Natural killer cell (primary cell): ENCODE measurements around the gene MINAR1. TPM values are rescaled to one million over a fixed set of nuclear protein-coding genes. Genes with fewer than 3 reads are reported as not detected.

Experiments
- ATAC-seq, 3 donors: fragments of 150-1000 bp in 2 of 3; fragments of 200-7000 bp in 1 of 3; cut with Tn5 transposase; 1 replicate in 1 of 3; 2 replicates in 2 of 3; pipeline ENCODE4 v1.10.0; 2021; ENCODE audit warnings: mild to moderate bottlenecking in 2 of 3, moderate library complexity in 2 of 3
- DNase-seq, 2 donors: peaks; one replicate each; pipeline versions ENCODE4 v3.0.0 to v3.0.0-alpha.2; 2013 to 2021; ENCODE audit warnings: mixed read lengths in 1 of 2
- H3K27ac ChIP-seq: one replicate; pipeline ENCODE4 v1.5.1; 2013; ENCODE audit warnings: mild to moderate bottlenecking, low read length
- H3K27me3 ChIP-seq: one replicate; pipeline ENCODE4 v1.6.1; 2013; ENCODE audit warnings: low read length; ENCODE audit not compliant: control insufficient read depth, insufficient read depth
- H3K36me3 ChIP-seq: one replicate; pipeline ENCODE4 v1.6.1; 2013; ENCODE audit warnings: low read length; ENCODE audit not compliant: control insufficient read depth, insufficient read depth
- H3K4me1 ChIP-seq: one replicate; pipeline ENCODE4 v1.6.1; 2013; ENCODE audit warnings: low read length; ENCODE audit not compliant: control insufficient read depth, insufficient read depth
- H3K4me3 ChIP-seq: one replicate; pipeline ENCODE4 v1.5.1; 2013; ENCODE audit warnings: low read length
- H3K9me3 ChIP-seq: one replicate; pipeline ENCODE4 v1.6.1; 2013; ENCODE audit warnings: low read length; ENCODE audit not compliant: control insufficient read depth, insufficient read depth
- H3K27ac Mint-ChIP-seq, 2 donors: one replicate each; pipeline ENCODE4 v1.8.0; 2022; ENCODE audit warnings: mild to moderate bottlenecking in 2 of 2, mixed read lengths in 2 of 2, moderate library complexity in 1 of 2
- H3K27me3 Mint-ChIP-seq, 2 donors: one replicate each; pipeline ENCODE4 v1.8.0; 2022; ENCODE audit warnings: low read depth in 2 of 2, mixed read lengths in 2 of 2
- H3K36me3 Mint-ChIP-seq: one replicate; pipeline ENCODE4 v1.8.0; 2022; ENCODE audit warnings: mixed read lengths
- H3K4me1 Mint-ChIP-seq, 2 donors: one replicate each; pipeline ENCODE4 v1.8.0; 2022; ENCODE audit warnings: mixed read lengths in 2 of 2
- H3K4me3 Mint-ChIP-seq: one replicate; pipeline ENCODE4 v1.8.0; 2022; ENCODE audit warnings: mild to moderate bottlenecking, moderate library complexity, mixed read lengths
- H3K9me3 Mint-ChIP-seq, 2 donors: one replicate each; pipeline ENCODE4 v1.8.0; 2022; ENCODE audit warnings: mixed read lengths in 2 of 2
- CTCF ChIP-seq: fragments of 200-600 bp; IDR thresholded peaks from one replicate; pipeline ENCODE4 v1.8.0; 2022; ENCODE audit warnings: antibody characterized with exemption
- WGBS: methylation state at CpG from one replicate; pipeline ENCODE4 v1.1.7; 2013; ENCODE audit warnings: missing lambda C conversion rate; ENCODE audit not compliant: insufficient coverage; 5-methylcytosine and 5-hydroxymethylcytosine counted together
- intact Hi-C: fragments of 100-400 bp; cut with micrococcal nuclease; formaldehyde crosslinking; loops from one replicate; pipeline ENCODE4 v1.14.2; 2022
- total RNA-seq, 4 donors: library from RNA; stranded (reverse); fragments of 120-200 nt in 1 of 4; gene quantifications; one replicate each; pipeline versions ENCODE4 v1.2.3 to v1.2.4, GENCODE V29; 2013 to 2022

Gene MINAR1
- total RNA-seq, 3 donors from 2014 or later (not counting 1 experiment from before 2014, with no cell fraction given) = 0.54 to 0.98 (median 0.59) TPM

- no peaks in the 10 kb centered on the region for H3K36me3 Mint-ChIP-seq
- WGBS = 14% methylated on average over 14 of the region's 14 CpGs
- no peaks in the 10 kb centered on the region for H3K4me1 Mint-ChIP-seq
- intact Hi-C loops = no loop called here
- Histone ChIP-seq H3K27me3 (peaks cover 28% of the 10 kb centered on the region), H3K4me3 (no peak overlapping the region), H3K36me3 (no peaks in the 10 kb centered on the region), H3K4me1 (no peaks in the 10 kb centered on the region), H3K27ac (no peak overlapping the region), H3K9me3 (no peaks in the 10 kb centered on the region)
- TF ChIP-seq CTCF = no peak
- no peak for DNase-seq
- no peak for ATAC-seq
- H3K9me3 Mint-ChIP-seq = no peaks in the 10 kb centered on the region
- H3K4me3 Mint-ChIP-seq = no peak overlapping the region
- no peak overlapping the region for H3K27ac Mint-ChIP-seq
- H3K27me3 Mint-ChIP-seq = peaks cover 49 to 65% of the 10 kb centered on the region in 2 donors
These were observed 1.1 kb upstream of the MINAR1 start for GRCh38 chr15:79430901-79431635.

- no peak for TF ChIP-seq CTCF
- H3K4me3 ChIP-seq = no peak overlapping the region
- 6% methylated on average over 84 of the region's 84 CpGs for WGBS
- Mint-ChIP-seq H3K9me3 (no peaks in the 10 kb centered on the region), H3K27me3 (peaks cover 49 to 61% of the 10 kb centered on the region in 2 donors), H3K36me3 (no peaks in the 10 kb centered on the region), H3K27ac (no peak overlapping the region), H3K4me3 (no peak overlapping the region), H3K4me1 (peaks cover 0 to 6% of the 10 kb centered on the region in 2 donors)
- peaks cover 28% of the 10 kb centered on the region for H3K27me3 ChIP-seq
- intact Hi-C loops = no loop called here
- ATAC-seq = no peak
- H3K27ac ChIP-seq = no peak overlapping the region
- H3K36me3 ChIP-seq = no peaks in the 10 kb centered on the region
- no peaks in the 10 kb centered on the region for H3K9me3 ChIP-seq
- DNase-seq = no peak
- H3K4me1 ChIP-seq = no peaks in the 10 kb centered on the region
These were observed 474 bp downstream of the MINAR1 start for GRCh38 chr15:79432345-79433275.

- no peaks in the 10 kb centered on the region for H3K4me1 ChIP-seq
- 57% methylated on average over 12 of the region's 12 CpGs for WGBS
- H3K9me3 ChIP-seq = no peaks in the 10 kb centered on the region
- DNase-seq (no peak), ATAC-seq (no peak)
- Mint-ChIP-seq H3K27ac (no peak overlapping the region), H3K9me3 (no peaks in the 10 kb centered on the region), H3K4me3 (no peak overlapping the region), H3K4me1 (peaks cover 0 to 6% of the 10 kb centered on the region in 2 donors), H3K36me3 (no peaks in the 10 kb centered on the region), H3K27me3 (peaks cover 45 to 54% of the 10 kb centered on the region in 2 donors)
- H3K27me3 ChIP-seq = peaks cover 28% of the 10 kb centered on the region
- no peak overlapping the region for H3K4me3 ChIP-seq
- no peaks in the 10 kb centered on the region for H3K36me3 ChIP-seq
- no peak overlapping the region for H3K27ac ChIP-seq
- intact Hi-C loops = no loop called here
- TF ChIP-seq CTCF = no peak
These were observed 1.3 kb downstream of the MINAR1 start for GRCh38 chr15:79433276-79433990.
